Lower leg skin (tissue), 3 donors: ENCODE measurements around the gene KPNA6.

ENCODE experiments used
- POLR2A ChIP-seq, 2 donors: fragments of 450-650 bp; IDR thresholded peaks; one replicate each; pipeline ENCODE4 v1.6.1; 2016 to 2017; ENCODE audit warnings: antibody characterized with exemption in 2 of 2, mild to moderate bottlenecking in 1 of 2, moderate library complexity in 1 of 2
- TF ChIP-seq, protein P1 (sequence below), 3 donors: fragments of 450-650 bp; IDR thresholded peaks; one replicate each; pipeline ENCODE4 v1.5.1; 2016; ENCODE audit warnings: antibody characterized with exemption in 3 of 3, mild to moderate bottlenecking in 3 of 3, moderate library complexity in 2 of 3

DNA sequence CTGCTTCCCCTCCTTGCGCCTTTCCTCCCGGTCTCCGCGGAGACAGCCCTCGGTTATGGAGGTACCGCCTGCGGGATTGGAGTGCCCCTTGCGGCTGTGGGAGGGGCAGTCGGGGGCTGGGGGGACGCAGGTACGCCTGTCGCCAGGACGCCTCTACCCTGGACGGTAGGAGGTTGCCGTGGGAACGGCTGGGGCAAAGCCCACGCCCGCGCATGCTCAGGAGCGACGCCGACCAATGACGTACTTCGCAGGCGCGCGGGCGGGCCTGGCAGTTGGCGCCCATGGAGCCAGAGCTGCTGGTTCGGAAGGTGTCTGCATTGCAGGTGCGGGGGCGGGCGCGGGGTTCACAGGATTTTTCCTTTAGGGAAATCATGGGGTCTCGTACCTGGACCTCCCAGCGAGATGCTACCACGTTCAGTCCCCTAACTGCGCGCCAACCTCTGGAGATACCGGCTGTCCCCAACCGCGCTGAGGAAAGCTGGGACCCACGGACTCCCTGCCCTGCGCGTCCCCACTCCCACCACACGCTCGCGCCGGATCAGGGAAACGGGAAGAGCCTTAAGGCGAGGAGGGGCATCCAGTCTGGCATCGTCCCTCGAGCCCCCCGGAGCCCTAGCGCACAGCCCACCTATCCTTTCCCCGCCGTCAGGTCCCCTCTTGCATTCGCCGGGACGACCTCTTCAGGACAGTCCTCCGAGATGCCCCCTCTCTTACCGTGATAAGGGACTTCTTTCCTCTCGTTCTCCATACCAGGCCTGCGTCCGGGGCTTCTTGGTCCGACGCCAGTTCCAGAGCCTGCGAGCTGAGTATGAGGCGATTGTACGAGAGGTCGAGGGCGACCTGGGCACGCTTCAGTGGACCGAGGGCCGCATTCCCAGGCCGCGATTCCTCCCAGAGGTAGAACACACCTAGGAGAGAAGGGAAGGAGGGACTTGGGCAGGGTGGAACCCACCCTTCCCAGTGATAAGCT lies 97.8 kb downstream of the KPNA6 start, which contains the start of gene IQCC:
- TF ChIP-seq POLR2A (IDR thresholded peaks at IDR 0.05): no peak
- TF ChIP-seq, protein P1, sequence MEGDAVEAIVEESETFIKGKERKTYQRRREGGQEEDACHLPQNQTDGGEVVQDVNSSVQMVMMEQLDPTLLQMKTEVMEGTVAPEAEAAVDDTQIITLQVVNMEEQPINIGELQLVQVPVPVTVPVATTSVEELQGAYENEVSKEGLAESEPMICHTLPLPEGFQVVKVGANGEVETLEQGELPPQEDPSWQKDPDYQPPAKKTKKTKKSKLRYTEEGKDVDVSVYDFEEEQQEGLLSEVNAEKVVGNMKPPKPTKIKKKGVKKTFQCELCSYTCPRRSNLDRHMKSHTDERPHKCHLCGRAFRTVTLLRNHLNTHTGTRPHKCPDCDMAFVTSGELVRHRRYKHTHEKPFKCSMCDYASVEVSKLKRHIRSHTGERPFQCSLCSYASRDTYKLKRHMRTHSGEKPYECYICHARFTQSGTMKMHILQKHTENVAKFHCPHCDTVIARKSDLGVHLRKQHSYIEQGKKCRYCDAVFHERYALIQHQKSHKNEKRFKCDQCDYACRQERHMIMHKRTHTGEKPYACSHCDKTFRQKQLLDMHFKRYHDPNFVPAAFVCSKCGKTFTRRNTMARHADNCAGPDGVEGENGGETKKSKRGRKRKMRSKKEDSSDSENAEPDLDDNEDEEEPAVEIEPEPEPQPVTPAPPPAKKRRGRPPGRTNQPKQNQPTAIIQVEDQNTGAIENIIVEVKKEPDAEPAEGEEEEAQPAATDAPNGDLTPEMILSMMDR (IDR thresholded peaks at IDR 0.05): no peak
